T-helper 1 cell treated with Interleukin-12 subunit alpha and Interleukin-12 subunit beta and Interleukin-4 antibody, amounts not matched to agents 30 μg/mL and 1 μg/mL, for 36 hours (primary cell): ENCODE measurements around the gene ANXA10.
"Not testable (repeated sequence)": the region's sequence is repeated elsewhere in the genome, so short reads cannot be mapped to it uniquely, and the experiment has no call there.

Experiments used
- H3K27ac Mint-ChIP-seq: one replicate; pipeline ENCODE4 v1.8.0; 2021; ENCODE audit warnings: mild to moderate bottlenecking, mixed read lengths
- H3K27me3 Mint-ChIP-seq: one replicate; pipeline ENCODE4 v1.8.0; 2021; ENCODE audit warnings: low read depth, mixed read lengths
- H3K36me3 Mint-ChIP-seq: one replicate; pipeline ENCODE4 v1.8.0; 2021; ENCODE audit warnings: low read depth, mixed read lengths
- H3K4me1 Mint-ChIP-seq: one replicate; pipeline ENCODE4 v1.8.0; 2021; ENCODE audit warnings: low read depth, mixed read lengths
- H3K4me3 Mint-ChIP-seq: one replicate; pipeline ENCODE4 v1.8.0; 2021; ENCODE audit warnings: mild to moderate bottlenecking, moderate library complexity, mixed read lengths
- H3K9me3 Mint-ChIP-seq: one replicate; pipeline ENCODE4 v1.8.0; 2021; ENCODE audit warnings: mixed read lengths

Gene ANXA10

DNA sequence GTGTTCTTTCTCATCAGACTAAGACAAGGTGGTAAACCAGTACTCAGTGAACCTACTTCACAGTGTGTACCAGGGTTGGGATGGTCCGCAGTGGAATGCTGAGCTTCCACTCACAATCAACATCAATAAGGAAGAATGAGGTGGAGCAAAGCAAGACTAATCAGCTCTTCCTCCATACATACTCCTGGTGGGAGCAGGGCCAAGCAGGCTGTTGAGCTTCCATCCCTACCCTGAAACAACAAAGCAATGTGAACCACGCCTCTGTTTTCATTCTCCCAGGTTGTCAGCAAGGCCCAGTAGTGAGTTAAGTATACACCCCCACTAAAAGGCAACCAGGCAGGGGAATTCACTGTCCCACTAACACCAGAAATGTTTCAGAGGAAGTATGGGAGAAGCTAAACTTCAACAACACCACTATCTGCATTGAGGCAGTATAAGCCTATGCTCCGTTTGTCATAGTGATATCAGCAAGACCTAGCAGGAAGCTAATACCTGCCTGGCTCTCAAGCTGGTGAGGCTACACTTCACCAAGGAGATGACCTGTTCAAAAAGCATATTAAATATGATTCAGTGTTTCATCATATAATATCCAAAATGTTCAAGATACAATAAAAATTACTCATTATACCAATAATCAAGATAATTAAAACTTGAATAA, 116.7 kb downstream of the ANXA10 start:
- H3K4me1 Mint-ChIP-seq, result no peaks in the 10 kb centered on the region
- no peaks in the 10 kb centered on the region for H3K27me3 Mint-ChIP-seq
- peaks cover 19% of the 10 kb centered on the region for H3K36me3 Mint-ChIP-seq
- H3K27ac Mint-ChIP-seq, result no peak overlapping the region
- H3K4me3 Mint-ChIP-seq, result no peak overlapping the region
- H3K9me3 Mint-ChIP-seq, result peaks cover 23% of the 10 kb centered on the region

DNA sequence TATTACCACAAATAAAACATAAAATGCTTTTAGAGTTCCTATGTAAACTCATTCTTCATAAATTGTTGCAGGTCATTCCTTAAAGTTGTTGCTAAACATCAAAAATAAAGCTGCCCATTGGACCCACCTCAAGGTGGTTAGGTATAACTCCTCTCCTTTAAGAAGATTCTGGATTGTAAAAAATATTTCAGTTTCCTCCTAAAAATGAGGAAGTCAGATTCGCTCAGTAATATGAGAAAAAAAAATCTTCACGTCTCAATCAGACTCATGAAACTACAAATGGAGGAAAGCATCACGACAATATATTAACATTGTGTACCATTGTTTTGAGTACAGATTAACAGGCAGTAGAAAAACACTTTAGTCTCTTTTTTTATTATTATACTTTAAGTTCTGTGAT, 120.3 kb downstream of the ANXA10 start:
- Mint-ChIP-seq H3K27me3 (no peaks in the 10 kb centered on the region), H3K36me3 (peaks cover 45% of the 10 kb centered on the region), H3K4me3 (no peak overlapping the region), H3K27ac (no peak overlapping the region), H3K4me1 (no peaks in the 10 kb centered on the region), H3K9me3 (peaks cover 10% of the 10 kb centered on the region)

DNA sequence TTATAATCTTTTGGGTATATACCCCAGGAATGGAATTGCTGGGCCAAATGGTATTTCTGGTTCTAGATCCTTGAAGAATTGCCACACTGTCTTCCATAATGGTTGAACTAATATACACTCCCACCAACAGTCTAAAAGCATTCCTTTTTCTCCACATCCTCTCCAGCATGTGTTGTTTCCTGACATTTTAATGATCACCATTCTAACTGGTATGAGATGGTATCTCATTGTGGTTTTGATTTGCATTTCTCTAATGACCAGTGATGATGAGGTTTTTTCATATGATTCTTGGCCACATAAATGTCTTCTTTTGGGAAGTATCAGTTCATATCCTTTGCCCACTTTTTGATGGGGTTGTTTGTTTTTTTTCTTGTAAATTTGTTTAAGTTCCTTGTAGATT, 121.2 kb downstream of the ANXA10 start:
- not testable (repeated sequence) for H3K9me3 Mint-ChIP-seq, H3K27me3 Mint-ChIP-seq, H3K4me1 Mint-ChIP-seq, H3K27ac Mint-ChIP-seq, H3K4me3 Mint-ChIP-seq
- peaks cover 53% of the 10 kb centered on the region for H3K36me3 Mint-ChIP-seq

DNA sequence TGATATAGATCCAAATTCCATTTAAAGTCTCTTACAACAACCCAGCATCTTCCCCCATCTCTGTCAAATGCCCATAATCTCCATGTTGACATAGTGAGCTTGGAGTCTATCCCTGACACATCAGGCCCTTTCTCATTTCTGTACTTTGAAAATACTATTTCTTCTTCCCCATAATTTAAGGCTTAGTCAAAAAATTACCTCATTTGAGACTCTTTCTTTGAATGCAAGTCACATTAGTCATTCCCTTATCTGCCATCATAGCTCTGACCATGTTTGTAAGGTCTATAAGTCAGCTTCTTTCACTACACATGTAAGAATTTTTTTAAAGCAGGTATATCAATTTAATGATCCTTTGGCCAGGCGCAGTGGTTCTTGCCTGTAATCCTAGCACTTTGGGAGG, 126.3 kb downstream of the ANXA10 start:
- Mint-ChIP-seq H3K4me3 (no peak overlapping the region), H3K36me3 (peaks cover 70% of the 10 kb centered on the region), H3K4me1 (peaks cover 2% of the 10 kb centered on the region), H3K27ac (no peak overlapping the region), H3K27me3 (no peaks in the 10 kb centered on the region), H3K9me3 (peaks cover 4% of the 10 kb centered on the region)

DNA sequence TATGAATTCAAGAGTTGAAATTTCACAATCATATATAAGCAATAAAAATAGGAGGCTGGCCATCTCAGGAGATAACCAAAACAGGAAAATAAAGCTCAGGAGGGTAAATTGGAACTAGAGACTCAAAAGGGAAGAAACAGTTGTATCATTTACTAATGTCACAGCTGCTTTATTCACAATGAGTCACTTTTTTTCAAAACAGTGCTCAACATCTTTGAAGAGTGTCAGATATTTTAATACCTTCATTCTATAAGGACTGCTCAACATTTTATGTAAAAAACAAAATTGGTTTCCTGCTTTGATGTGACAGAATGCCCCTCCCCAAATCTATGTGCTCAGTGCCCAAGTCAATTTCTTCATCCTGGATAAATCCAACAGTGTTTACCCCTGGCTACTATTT, 128.6 kb downstream of the ANXA10 start:
- Mint-ChIP-seq H3K4me1 (peaks cover 2% of the 10 kb centered on the region), H3K27ac (no peak overlapping the region), H3K36me3 (peaks cover 60% of the 10 kb centered on the region), H3K4me3 (no peak overlapping the region), H3K27me3 (no peaks in the 10 kb centered on the region), H3K9me3 (no peaks in the 10 kb centered on the region)

DNA sequence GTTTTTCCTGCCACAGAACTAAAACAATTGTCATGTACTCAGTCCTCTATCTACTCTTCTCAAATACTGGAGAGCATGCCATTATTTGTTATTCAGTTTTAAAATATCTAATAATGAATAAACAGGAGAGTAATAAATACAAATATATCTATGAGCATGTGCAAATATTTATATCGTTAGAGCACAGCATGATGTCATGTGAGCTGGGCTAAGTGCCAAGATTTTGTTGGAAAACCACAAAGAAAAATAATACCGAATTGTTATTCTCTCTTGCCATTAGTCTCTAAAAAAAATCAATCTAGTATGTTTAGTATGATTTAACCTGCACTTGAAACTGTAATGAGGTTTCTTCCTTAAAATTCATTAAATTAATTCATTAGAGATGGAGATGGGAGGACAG, 129.0 kb downstream of the ANXA10 start:
- no peak overlapping the region for H3K27ac Mint-ChIP-seq
- H3K4me3 Mint-ChIP-seq, result no peak overlapping the region
- H3K9me3 Mint-ChIP-seq, result no peaks in the 10 kb centered on the region
- peaks cover 59% of the 10 kb centered on the region for H3K36me3 Mint-ChIP-seq
- peaks cover 2% of the 10 kb centered on the region for H3K4me1 Mint-ChIP-seq
- no peaks in the 10 kb centered on the region for H3K27me3 Mint-ChIP-seq
